HEK293 (cell line): ENCODE data around the gene ACVR2B.

ENCODE experiments used
- GFI1B ChIP-seq: fragments of 450-650 bp; formaldehyde crosslinking; IDR thresholded peaks from 2 replicates; pipeline ENCODE4 v1.5.1; 2016; ENCODE audit warnings: missing biosample characterization, missing genetic modification characterization
- GLIS1 ChIP-seq: fragments of 450-650 bp; formaldehyde crosslinking; IDR thresholded peaks from 2 replicates; pipeline ENCODE4 v1.5.1; 2016; ENCODE audit warnings: missing biosample characterization, missing genetic modification characterization
- HOXC10 ChIP-seq: sonication (generic); formaldehyde crosslinking; IDR thresholded peaks from 2 replicates; pipeline ENCODE4 v1.8.1; 2023; ENCODE audit warnings: mild to moderate bottlenecking, missing genetic modification reagents
- HOXD13 ChIP-seq: sonication (generic); formaldehyde crosslinking; IDR thresholded peaks from 2 replicates; pipeline ENCODE4 v1.8.0; 2022; ENCODE audit warnings: missing genetic modification reagents, borderline replicate concordance
- KLF1 ChIP-seq: fragments of 450-650 bp; formaldehyde crosslinking; IDR thresholded peaks from 2 replicates; pipeline ENCODE4 v1.5.1; 2016; ENCODE audit warnings: missing biosample characterization, missing genetic modification characterization
- KLF9 ChIP-seq: fragments of 450-650 bp; formaldehyde crosslinking; IDR thresholded peaks from 2 replicates; pipeline ENCODE4 v1.5.1; 2016; ENCODE audit warnings: missing biosample characterization, missing genetic modification characterization, low read depth
- SCRT2 ChIP-seq: fragments of 450-650 bp; formaldehyde crosslinking; IDR thresholded peaks from 2 replicates; pipeline ENCODE4 v1.5.1; 2016; ENCODE audit warnings: missing biosample characterization, missing genetic modification characterization
- SP3 ChIP-seq: fragments of 450-650 bp; formaldehyde crosslinking; IDR thresholded peaks from 2 replicates; pipeline ENCODE4 v1.5.1; 2016; ENCODE audit warnings: missing biosample characterization, missing genetic modification characterization
- ZFHX2 ChIP-seq: fragments of 450-650 bp; formaldehyde crosslinking; conservative IDR thresholded peaks from 2 replicates; pipeline ENCODE4 v1.5.1; 2016; ENCODE audit warnings: missing biosample characterization, missing genetic modification characterization
- ZNF350 ChIP-seq: fragments of 450-650 bp; formaldehyde crosslinking; IDR thresholded peaks from 2 replicates; pipeline ENCODE4 v1.5.0; 2017; ENCODE audit warnings: missing biosample characterization, mild to moderate bottlenecking, missing genetic modification characterization
- ZNF394 ChIP-seq: fragments of 450-650 bp; formaldehyde crosslinking; IDR thresholded peaks from 2 replicates; pipeline ENCODE4 v1.5.1; 2016; ENCODE audit warnings: missing biosample characterization, missing genetic modification characterization, mild to moderate bottlenecking, moderate library complexity, borderline replicate concordance
- ZNF529 ChIP-seq: fragments of 450-650 bp; formaldehyde crosslinking; IDR thresholded peaks from 2 replicates; pipeline ENCODE4 v1.5.1; 2017; ENCODE audit warnings: missing genetic modification characterization, missing biosample characterization; ENCODE audit not compliant: insufficient replicate concordance
- ZNF600 ChIP-seq: fragments of 450-650 bp; formaldehyde crosslinking; IDR thresholded peaks from 2 replicates; pipeline ENCODE4 v1.5.1; 2016; ENCODE audit warnings: missing biosample characterization, missing genetic modification characterization
- ZNF621 ChIP-seq: fragments of 450-650 bp; formaldehyde crosslinking; IDR thresholded peaks from 2 replicates; pipeline ENCODE4 v1.5.1; 2017; ENCODE audit warnings: missing biosample characterization, missing genetic modification characterization
- ZNF658 ChIP-seq: fragments of 450-650 bp; formaldehyde crosslinking; IDR thresholded peaks from 2 replicates; pipeline ENCODE4; 2016; ENCODE audit warnings: missing biosample characterization, missing genetic modification characterization
- ZSCAN30 ChIP-seq: fragments of 450-650 bp; IDR thresholded peaks from 2 replicates; pipeline ENCODE4 v1.5.1; 2018; ENCODE audit warnings: missing biosample characterization, mild to moderate bottlenecking, missing genetic modification characterization, moderate library complexity
- TF ChIP-seq, protein P1 (sequence below): fragments of 450-650 bp; formaldehyde crosslinking; IDR thresholded peaks from 2 replicates; pipeline ENCODE4 v1.5.1; 2016; ENCODE audit warnings: missing biosample characterization, missing genetic modification characterization
- TF ChIP-seq, protein P2 (sequence below): fragments of 450-650 bp; formaldehyde crosslinking; IDR thresholded peaks from 2 replicates; pipeline ENCODE4 v1.5.1; 2016; ENCODE audit warnings: missing biosample characterization, missing genetic modification characterization, borderline replicate concordance
- TF ChIP-seq, protein P3 (sequence below): fragments of 450-650 bp; formaldehyde crosslinking; IDR thresholded peaks from 2 replicates; pipeline ENCODE4 v1.5.1; 2016; ENCODE audit warnings: missing biosample characterization, missing genetic modification characterization
- TF ChIP-seq, protein P4 (sequence below): fragments of 450-650 bp; formaldehyde crosslinking; IDR thresholded peaks from 2 replicates; pipeline ENCODE4 v1.5.1; 2016; ENCODE audit warnings: missing biosample characterization, missing genetic modification characterization
- TF ChIP-seq, protein P5 (sequence below): fragments of 450-650 bp; formaldehyde crosslinking; IDR thresholded peaks from 2 replicates; pipeline ENCODE4 v1.5.1; 2016; ENCODE audit warnings: missing biosample characterization, missing genetic modification characterization

ACVR2B gene

DNA sequence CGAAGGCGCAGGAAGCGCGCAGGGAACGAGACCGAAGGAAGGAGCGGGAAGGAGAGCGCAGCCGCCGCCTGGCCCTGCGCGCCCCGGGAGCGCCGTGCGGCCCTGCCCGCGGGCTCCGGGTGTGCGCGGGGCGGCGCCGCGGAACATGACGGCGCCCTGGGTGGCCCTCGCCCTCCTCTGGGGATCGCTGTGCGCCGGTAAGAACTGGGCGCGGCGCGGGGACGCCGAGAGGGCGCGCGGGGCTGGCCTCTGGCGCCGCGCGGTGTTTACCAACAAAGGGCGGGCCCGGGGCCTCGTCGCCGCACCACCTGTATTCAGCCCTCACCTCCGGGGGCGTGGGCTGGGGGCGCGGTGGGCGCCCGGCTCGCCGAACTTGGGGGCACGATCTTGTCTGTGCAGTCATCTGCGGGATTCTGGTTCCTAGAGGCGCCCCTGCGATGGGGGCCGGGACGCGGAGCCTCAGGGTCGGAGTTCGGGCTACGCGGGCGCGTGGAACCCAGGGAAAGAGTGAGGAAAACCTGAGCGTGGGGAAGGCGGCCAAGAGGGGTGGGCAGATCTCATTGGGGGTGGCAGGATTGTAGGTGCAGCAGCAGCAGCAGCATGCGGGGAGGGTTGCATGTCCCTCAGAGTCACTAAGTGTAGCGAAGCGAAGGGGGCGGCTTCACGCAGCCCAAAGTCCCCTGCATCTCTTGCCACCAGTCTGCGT is 641 bp downstream of the ACVR2B start (continued):
- TF ChIP-seq, protein P1, sequence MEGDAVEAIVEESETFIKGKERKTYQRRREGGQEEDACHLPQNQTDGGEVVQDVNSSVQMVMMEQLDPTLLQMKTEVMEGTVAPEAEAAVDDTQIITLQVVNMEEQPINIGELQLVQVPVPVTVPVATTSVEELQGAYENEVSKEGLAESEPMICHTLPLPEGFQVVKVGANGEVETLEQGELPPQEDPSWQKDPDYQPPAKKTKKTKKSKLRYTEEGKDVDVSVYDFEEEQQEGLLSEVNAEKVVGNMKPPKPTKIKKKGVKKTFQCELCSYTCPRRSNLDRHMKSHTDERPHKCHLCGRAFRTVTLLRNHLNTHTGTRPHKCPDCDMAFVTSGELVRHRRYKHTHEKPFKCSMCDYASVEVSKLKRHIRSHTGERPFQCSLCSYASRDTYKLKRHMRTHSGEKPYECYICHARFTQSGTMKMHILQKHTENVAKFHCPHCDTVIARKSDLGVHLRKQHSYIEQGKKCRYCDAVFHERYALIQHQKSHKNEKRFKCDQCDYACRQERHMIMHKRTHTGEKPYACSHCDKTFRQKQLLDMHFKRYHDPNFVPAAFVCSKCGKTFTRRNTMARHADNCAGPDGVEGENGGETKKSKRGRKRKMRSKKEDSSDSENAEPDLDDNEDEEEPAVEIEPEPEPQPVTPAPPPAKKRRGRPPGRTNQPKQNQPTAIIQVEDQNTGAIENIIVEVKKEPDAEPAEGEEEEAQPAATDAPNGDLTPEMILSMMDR (tag by site-specific recombination) = no peak
- TF ChIP-seq ZNF658 (tag by site-specific recombination) = no peak
- no peak for TF ChIP-seq ZNF621 (tag by site-specific recombination)
- TF ChIP-seq, protein P2, sequence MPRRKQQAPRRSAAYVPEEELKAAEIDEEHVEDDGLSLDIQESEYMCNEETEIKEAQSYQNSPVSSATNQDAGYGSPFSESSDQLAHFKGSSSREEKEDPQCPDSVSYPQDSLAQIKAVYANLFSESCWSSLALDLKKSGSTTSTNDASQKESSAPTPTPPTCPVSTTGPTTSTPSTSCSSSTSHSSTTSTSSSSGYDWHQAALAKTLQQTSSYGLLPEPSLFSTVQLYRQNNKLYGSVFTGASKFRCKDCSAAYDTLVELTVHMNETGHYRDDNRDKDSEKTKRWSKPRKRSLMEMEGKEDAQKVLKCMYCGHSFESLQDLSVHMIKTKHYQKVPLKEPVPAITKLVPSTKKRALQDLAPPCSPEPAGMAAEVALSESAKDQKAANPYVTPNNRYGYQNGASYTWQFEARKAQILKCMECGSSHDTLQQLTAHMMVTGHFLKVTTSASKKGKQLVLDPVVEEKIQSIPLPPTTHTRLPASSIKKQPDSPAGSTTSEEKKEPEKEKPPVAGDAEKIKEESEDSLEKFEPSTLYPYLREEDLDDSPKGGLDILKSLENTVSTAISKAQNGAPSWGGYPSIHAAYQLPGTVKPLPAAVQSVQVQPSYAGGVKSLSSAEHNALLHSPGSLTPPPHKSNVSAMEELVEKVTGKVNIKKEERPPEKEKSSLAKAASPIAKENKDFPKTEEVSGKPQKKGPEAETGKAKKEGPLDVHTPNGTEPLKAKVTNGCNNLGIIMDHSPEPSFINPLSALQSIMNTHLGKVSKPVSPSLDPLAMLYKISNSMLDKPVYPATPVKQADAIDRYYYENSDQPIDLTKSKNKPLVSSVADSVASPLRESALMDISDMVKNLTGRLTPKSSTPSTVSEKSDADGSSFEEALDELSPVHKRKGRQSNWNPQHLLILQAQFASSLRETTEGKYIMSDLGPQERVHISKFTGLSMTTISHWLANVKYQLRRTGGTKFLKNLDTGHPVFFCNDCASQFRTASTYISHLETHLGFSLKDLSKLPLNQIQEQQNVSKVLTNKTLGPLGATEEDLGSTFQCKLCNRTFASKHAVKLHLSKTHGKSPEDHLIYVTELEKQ (tag by site-specific recombination) = no peak
- TF ChIP-seq KLF1 (tag by site-specific recombination) = peak; percentile 84
- no peak for TF ChIP-seq SCRT2 (tag by site-specific recombination)
- no peak for TF ChIP-seq HOXC10 (CRISPR knock-in tag)
- TF ChIP-seq, protein P3, sequence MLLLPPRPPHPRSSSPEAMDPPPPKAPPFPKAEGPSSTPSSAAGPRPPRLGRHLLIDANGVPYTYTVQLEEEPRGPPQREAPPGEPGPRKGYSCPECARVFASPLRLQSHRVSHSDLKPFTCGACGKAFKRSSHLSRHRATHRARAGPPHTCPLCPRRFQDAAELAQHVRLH (tag by site-specific recombination) = no peak
- no peak for TF ChIP-seq ZNF350 (tag by site-specific recombination)
- TF ChIP-seq ZNF600 = 0 out of 2 replicates have a peak, but pooled peaks have one; percentile 25
- peak; percentile 43 for TF ChIP-seq SP3 (tag by site-specific recombination)
- TF ChIP-seq, protein P4, sequence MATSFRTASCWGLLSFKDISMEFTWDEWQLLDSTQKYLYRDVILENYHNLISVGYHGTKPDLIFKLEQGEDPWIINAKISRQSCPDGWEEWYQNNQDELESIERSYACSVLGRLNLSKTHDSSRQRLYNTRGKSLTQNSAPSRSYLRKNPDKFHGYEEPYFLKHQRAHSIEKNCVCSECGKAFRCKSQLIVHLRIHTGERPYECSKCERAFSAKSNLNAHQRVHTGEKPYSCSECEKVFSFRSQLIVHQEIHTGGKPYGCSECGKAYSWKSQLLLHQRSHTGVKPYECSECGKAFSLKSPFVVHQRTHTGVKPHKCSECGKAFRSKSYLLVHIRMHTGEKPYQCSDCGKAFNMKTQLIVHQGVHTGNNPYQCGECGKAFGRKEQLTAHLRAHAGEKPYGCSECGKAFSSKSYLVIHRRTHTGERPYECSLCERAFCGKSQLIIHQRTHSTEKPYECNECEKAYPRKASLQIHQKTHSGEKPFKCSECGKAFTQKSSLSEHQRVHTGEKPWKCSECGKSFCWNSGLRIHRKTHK = no peak
- no peak for TF ChIP-seq HOXD13 (CRISPR knock-in tag)
- no peak for TF ChIP-seq KLF9 (tag by site-specific recombination)
- TF ChIP-seq GLIS1 (tag by site-specific recombination) = peak; percentile 35; the same call in 1 of the 2 replicates
- TF ChIP-seq ZNF529 = no peak
- TF ChIP-seq ZSCAN30 (tag by site-specific recombination) = no peak
- no peak for TF ChIP-seq ZNF394 (tag by site-specific recombination)
- peak; percentile 26; the same call in 1 of the 2 replicates for TF ChIP-seq ZFHX2 (tag by site-specific recombination)
- TF ChIP-seq, protein P5, sequence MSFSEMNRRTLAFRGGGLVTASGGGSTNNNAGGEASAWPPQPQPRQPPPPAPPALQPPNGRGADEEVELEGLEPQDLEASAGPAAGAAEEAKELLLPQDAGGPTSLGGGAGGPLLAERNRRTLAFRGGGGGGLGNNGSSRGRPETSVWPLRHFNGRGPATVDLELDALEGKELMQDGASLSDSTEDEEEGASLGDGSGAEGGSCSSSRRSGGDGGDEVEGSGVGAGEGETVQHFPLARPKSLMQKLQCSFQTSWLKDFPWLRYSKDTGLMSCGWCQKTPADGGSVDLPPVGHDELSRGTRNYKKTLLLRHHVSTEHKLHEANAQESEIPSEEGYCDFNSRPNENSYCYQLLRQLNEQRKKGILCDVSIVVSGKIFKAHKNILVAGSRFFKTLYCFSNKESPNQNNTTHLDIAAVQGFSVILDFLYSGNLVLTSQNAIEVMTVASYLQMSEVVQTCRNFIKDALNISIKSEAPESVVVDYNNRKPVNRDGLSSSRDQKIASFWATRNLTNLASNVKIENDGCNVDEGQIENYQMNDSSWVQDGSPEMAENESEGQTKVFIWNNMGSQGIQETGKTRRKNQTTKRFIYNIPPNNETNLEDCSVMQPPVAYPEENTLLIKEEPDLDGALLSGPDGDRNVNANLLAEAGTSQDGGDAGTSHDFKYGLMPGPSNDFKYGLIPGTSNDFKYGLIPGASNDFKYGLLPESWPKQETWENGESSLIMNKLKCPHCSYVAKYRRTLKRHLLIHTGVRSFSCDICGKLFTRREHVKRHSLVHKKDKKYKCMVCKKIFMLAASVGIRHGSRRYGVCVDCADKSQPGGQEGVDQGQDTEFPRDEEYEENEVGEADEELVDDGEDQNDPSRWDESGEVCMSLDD (tag by site-specific recombination) = 0 out of 2 replicates have a peak, but pooled peaks have one; percentile 47
- no peak for TF ChIP-seq GFI1B (tag by site-specific recombination)
